Astrocyte (in vitro differentiated cells and primary cell): Measurements from ENCODE around the gene GFRA1. TPM values are rescaled to one million over a fixed set of nuclear protein-coding genes. Genes with fewer than 3 reads are reported as not detected.

ENCODE experiments used
- DNase-seq: peaks from one replicate; pipeline ENCODE4 v3.0.0-alpha.2; 2010; ENCODE audit warnings: low read depth
- FAIRE-seq: peaks from 2 replicates; lab custom pipeline; 2011; peaks lifted over from hg19 to GRCh38; lab: Jason Lieb, UNC
- H2AFZ ChIP-seq: 2 replicates; pipeline ENCODE4 v1.6.0; 2012; ENCODE audit warnings: low read depth, low read length, inconsistent platforms
- H3K27ac ChIP-seq: 2 replicates; pipeline ENCODE4 v1.5.1; 2011; ENCODE audit warnings: low read depth, low read length, inconsistent platforms
- H3K27me3 ChIP-seq: 2 replicates; pipeline ENCODE4 v1.6.0; 2011; ENCODE audit warnings: low read length, inconsistent platforms; ENCODE audit not compliant: insufficient read depth
- H3K36me3 ChIP-seq: 2 replicates; pipeline ENCODE4 v1.5.1; 2011; ENCODE audit warnings: low read length, inconsistent platforms; ENCODE audit not compliant: insufficient read depth
- H3K4me1 ChIP-seq: 2 replicates; pipeline ENCODE4 v1.5.1; 2011; ENCODE audit warnings: low read length, inconsistent platforms; ENCODE audit not compliant: insufficient read depth
- H3K4me2 ChIP-seq: 2 replicates; pipeline ENCODE4 v1.6.0; 2012; ENCODE audit warnings: low read length, inconsistent platforms
- H3K4me3 ChIP-seq: 2 replicates; pipeline ENCODE4 v1.5.1; 2011; ENCODE audit warnings: low read depth, mild to moderate bottlenecking, low read length, inconsistent platforms; ENCODE audit not compliant: insufficient read depth
- H3K79me2 ChIP-seq: 2 replicates; pipeline ENCODE4 v1.6.0; 2012; ENCODE audit warnings: mild to moderate bottlenecking, low read length, inconsistent platforms; ENCODE audit not compliant: insufficient read depth
- H3K9ac ChIP-seq: 2 replicates; pipeline ENCODE4 v1.6.0; 2012; ENCODE audit warnings: mild to moderate bottlenecking, low read length, inconsistent platforms
- H3K9me3 ChIP-seq: 2 replicates; pipeline ENCODE4 v1.5.1; 2012; ENCODE audit warnings: low read depth, mild to moderate bottlenecking, low read length, inconsistent platforms; ENCODE audit not compliant: insufficient read depth
- H4K20me1 ChIP-seq: 2 replicates; pipeline ENCODE4 v1.6.0; 2012; ENCODE audit warnings: low read length, inconsistent platforms; ENCODE audit not compliant: insufficient read depth
- H3K27ac Mint-ChIP-seq: one replicate; pipeline ENCODE4 v1.8.0; 2021; ENCODE audit warnings: mild to moderate bottlenecking, mixed read lengths; ENCODE audit not compliant: unreplicated experiment
- H3K27me3 Mint-ChIP-seq: one replicate; pipeline ENCODE4 v1.8.0; 2021; ENCODE audit warnings: low read depth, mixed read lengths; ENCODE audit not compliant: unreplicated experiment
- H3K36me3 Mint-ChIP-seq: one replicate; pipeline ENCODE4 v1.8.0; 2021; ENCODE audit warnings: low read depth, mixed read lengths; ENCODE audit not compliant: unreplicated experiment
- H3K4me1 Mint-ChIP-seq: one replicate; pipeline ENCODE4 v1.8.0; 2021; ENCODE audit warnings: low read depth, mixed read lengths; ENCODE audit not compliant: unreplicated experiment
- H3K4me3 Mint-ChIP-seq: one replicate; pipeline ENCODE4 v1.8.0; 2021; ENCODE audit warnings: mild to moderate bottlenecking, moderate library complexity, mixed read lengths; ENCODE audit not compliant: unreplicated experiment
- H3K9me3 Mint-ChIP-seq: one replicate; pipeline ENCODE4 v1.8.0; 2021; ENCODE audit warnings: mild to moderate bottlenecking, mixed read lengths; ENCODE audit not compliant: unreplicated experiment
- EZH2 ChIP-seq: IDR thresholded peaks from 2 replicates; pipeline ENCODE4 v1.6.1; 2012; ENCODE audit warnings: mild to moderate bottlenecking, low read length, inconsistent platforms; ENCODE audit not compliant: insufficient read depth
- total RNA-seq: library from RNA; stranded (reverse); gene quantifications from 2 replicates; pipeline ENCODE4 v1.2.1, GENCODE V29; 2021
- TF ChIP-seq, protein P1 (sequence below): IDR thresholded peaks from 2 replicates; pipeline ENCODE4 v1.5.1; 2011; ENCODE audit warnings: low read depth, mild to moderate bottlenecking, inconsistent platforms, low read length, moderate library complexity; ENCODE audit not compliant: insufficient read depth

Gene GFRA1
- total RNA-seq, 1 donor from 2014 or later, result 24.2 TPM

- H3K9me3 Mint-ChIP-seq, result peaks cover 2% of the 10 kb centered on the region
- no peak overlapping the region for H2AFZ ChIP-seq
- TF ChIP-seq EZH2, result no peak
- TF ChIP-seq, protein P1, sequence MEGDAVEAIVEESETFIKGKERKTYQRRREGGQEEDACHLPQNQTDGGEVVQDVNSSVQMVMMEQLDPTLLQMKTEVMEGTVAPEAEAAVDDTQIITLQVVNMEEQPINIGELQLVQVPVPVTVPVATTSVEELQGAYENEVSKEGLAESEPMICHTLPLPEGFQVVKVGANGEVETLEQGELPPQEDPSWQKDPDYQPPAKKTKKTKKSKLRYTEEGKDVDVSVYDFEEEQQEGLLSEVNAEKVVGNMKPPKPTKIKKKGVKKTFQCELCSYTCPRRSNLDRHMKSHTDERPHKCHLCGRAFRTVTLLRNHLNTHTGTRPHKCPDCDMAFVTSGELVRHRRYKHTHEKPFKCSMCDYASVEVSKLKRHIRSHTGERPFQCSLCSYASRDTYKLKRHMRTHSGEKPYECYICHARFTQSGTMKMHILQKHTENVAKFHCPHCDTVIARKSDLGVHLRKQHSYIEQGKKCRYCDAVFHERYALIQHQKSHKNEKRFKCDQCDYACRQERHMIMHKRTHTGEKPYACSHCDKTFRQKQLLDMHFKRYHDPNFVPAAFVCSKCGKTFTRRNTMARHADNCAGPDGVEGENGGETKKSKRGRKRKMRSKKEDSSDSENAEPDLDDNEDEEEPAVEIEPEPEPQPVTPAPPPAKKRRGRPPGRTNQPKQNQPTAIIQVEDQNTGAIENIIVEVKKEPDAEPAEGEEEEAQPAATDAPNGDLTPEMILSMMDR, result no peak
- H3K27me3 ChIP-seq, result no peaks in the 10 kb centered on the region
- peaks cover 5% of the 10 kb centered on the region for H3K4me1 Mint-ChIP-seq
- H3K36me3 Mint-ChIP-seq, result peaks cover 4% of the 10 kb centered on the region
- no peak overlapping the region for H3K4me3 Mint-ChIP-seq
- H3K9me3 ChIP-seq, result no peaks in the 10 kb centered on the region
- H3K27me3 Mint-ChIP-seq, result peaks cover 15% of the 10 kb centered on the region
- H3K4me3 ChIP-seq, result no peak overlapping the region
- H3K79me2 ChIP-seq, result no peaks in the 10 kb centered on the region
- DNase-seq (no peak), FAIRE-seq (no peak)
- H3K27ac ChIP-seq, result no peak overlapping the region
- no peak overlapping the region for H3K27ac Mint-ChIP-seq
- H3K9ac ChIP-seq, result no peak overlapping the region
- no peaks in the 10 kb centered on the region for H4K20me1 ChIP-seq
- peaks cover 10% of the 10 kb centered on the region for H3K4me1 ChIP-seq
- no peaks in the 10 kb centered on the region for H3K36me3 ChIP-seq
- no peak overlapping the region for H3K4me2 ChIP-seq
These were observed 154.2 kb downstream of the GFRA1 start for GRCh38 chr10:116118847-116119246.

- H3K4me1 Mint-ChIP-seq, result peaks cover 8% of the 10 kb centered on the region
- no peak overlapping the region for H3K4me2 ChIP-seq
- no peaks in the 10 kb centered on the region for H3K79me2 ChIP-seq
- TF ChIP-seq, protein P1, result no peak
- no peak for TF ChIP-seq EZH2
- FAIRE-seq (no peak), DNase-seq (no peak)
- no peaks in the 10 kb centered on the region for H3K9me3 ChIP-seq
- no peaks in the 10 kb centered on the region for H3K27me3 ChIP-seq
- H3K4me3 Mint-ChIP-seq, result no peak overlapping the region
- peaks cover 25% of the 10 kb centered on the region for H3K4me1 ChIP-seq
- no peak overlapping the region for H2AFZ ChIP-seq
- H3K27ac Mint-ChIP-seq, result no peak overlapping the region
- H3K27me3 Mint-ChIP-seq, result peaks cover 10% of the 10 kb centered on the region
- H3K9me3 Mint-ChIP-seq, result peaks cover 2% of the 10 kb centered on the region
- H4K20me1 ChIP-seq, result no peaks in the 10 kb centered on the region
- no peak overlapping the region for H3K9ac ChIP-seq
- H3K27ac ChIP-seq, result no peak overlapping the region
- H3K36me3 ChIP-seq, result no peaks in the 10 kb centered on the region
- peaks cover 4% of the 10 kb centered on the region for H3K36me3 Mint-ChIP-seq
- no peak overlapping the region for H3K4me3 ChIP-seq
These were observed 157.2 kb downstream of the GFRA1 start for GRCh38 chr10:116115797-116116196.

- no peaks in the 10 kb centered on the region for H4K20me1 ChIP-seq
- TF ChIP-seq, protein P1, result no peak
- TF ChIP-seq EZH2, result no peak
- H3K9me3 Mint-ChIP-seq, result peaks cover 2% of the 10 kb centered on the region
- no peak overlapping the region for H3K4me3 ChIP-seq
- FAIRE-seq (no peak), DNase-seq (peak; percentile 13)
- peak overlapping the region; percentile 73 for H3K4me2 ChIP-seq
- H3K27ac Mint-ChIP-seq, result no peak overlapping the region
- peaks cover 15% of the 10 kb centered on the region for H3K27me3 Mint-ChIP-seq
- H3K36me3 ChIP-seq, result no peaks in the 10 kb centered on the region
- peaks cover 25% of the 10 kb centered on the region for H3K4me1 ChIP-seq
- H3K4me1 Mint-ChIP-seq, result peaks cover 8% of the 10 kb centered on the region
- H3K9me3 ChIP-seq, result no peaks in the 10 kb centered on the region
- no peak overlapping the region for H2AFZ ChIP-seq
- H3K36me3 Mint-ChIP-seq, result peaks cover 4% of the 10 kb centered on the region
- H3K79me2 ChIP-seq, result no peaks in the 10 kb centered on the region
- peak overlapping the region; percentile 83 for H3K27ac ChIP-seq
- H3K4me3 Mint-ChIP-seq, result no peak overlapping the region
- H3K27me3 ChIP-seq, result no peaks in the 10 kb centered on the region
- H3K9ac ChIP-seq, result no peak overlapping the region
These were observed 157.9 kb downstream of the GFRA1 start for GRCh38 chr10:116115036-116115641.
